ENCODE measurements around the gene ERH. TPM values are rescaled to one million over a fixed set of nuclear protein-coding genes. Genes with fewer than 3 reads are reported as not detected.
A peak's percentile ranks its signal among the peaks of the same experiment; 100 is the strongest.

Gene ERH
- total RNA-seq, 1 donor from 2014 or later: 114 TPM

GRCh38 chr14:69366761-69367160, 31.3 kb downstream of the ERH start:
- Histone ChIP-seq H3K36me3 (no peaks in the 10 kb centered on the region), H3K4me3 (no peak overlapping the region), H3K27ac (no peak overlapping the region), H3K27me3 (no peaks in the 10 kb centered on the region), H3K4me1 (no peaks in the 10 kb centered on the region), H3K9me3 (no peaks in the 10 kb centered on the region)
- intact Hi-C loops (cut with DNase I): no loop called here
- TF ChIP-seq, protein P1, sequence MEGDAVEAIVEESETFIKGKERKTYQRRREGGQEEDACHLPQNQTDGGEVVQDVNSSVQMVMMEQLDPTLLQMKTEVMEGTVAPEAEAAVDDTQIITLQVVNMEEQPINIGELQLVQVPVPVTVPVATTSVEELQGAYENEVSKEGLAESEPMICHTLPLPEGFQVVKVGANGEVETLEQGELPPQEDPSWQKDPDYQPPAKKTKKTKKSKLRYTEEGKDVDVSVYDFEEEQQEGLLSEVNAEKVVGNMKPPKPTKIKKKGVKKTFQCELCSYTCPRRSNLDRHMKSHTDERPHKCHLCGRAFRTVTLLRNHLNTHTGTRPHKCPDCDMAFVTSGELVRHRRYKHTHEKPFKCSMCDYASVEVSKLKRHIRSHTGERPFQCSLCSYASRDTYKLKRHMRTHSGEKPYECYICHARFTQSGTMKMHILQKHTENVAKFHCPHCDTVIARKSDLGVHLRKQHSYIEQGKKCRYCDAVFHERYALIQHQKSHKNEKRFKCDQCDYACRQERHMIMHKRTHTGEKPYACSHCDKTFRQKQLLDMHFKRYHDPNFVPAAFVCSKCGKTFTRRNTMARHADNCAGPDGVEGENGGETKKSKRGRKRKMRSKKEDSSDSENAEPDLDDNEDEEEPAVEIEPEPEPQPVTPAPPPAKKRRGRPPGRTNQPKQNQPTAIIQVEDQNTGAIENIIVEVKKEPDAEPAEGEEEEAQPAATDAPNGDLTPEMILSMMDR (IDR thresholded peaks at IDR 0.05): no peak
- DNase-seq (no peak), ATAC-seq (no peak)

- DNase-seq (no peak), ATAC-seq (no peak)
- Histone ChIP-seq H3K36me3 (no peaks in the 10 kb centered on the region), H3K27ac (no peak overlapping the region), H3K4me1 (no peaks in the 10 kb centered on the region), H3K27me3 (no peaks in the 10 kb centered on the region), H3K4me3 (no peak overlapping the region), H3K9me3 (no peaks in the 10 kb centered on the region)
- TF ChIP-seq, protein P1 (IDR thresholded peaks at IDR 0.05): no peak
- intact Hi-C loops (cut with DNase I): no loop called here
Observed at GRCh38 chr14:69366069-69366468, 32.0 kb downstream of the ERH start.

GRCh38 chr14:69364378-69364777, 33.7 kb downstream of the ERH start:
- intact Hi-C loops (cut with DNase I): no loop called here
- ATAC-seq (no peak), DNase-seq (no peak)
- H3K4me3 ChIP-seq: no peak overlapping the region
- H3K36me3 ChIP-seq: no peaks in the 10 kb centered on the region
- H3K4me1 ChIP-seq: no peaks in the 10 kb centered on the region
- H3K27me3 ChIP-seq: no peaks in the 10 kb centered on the region
- no peaks in the 10 kb centered on the region for H3K9me3 ChIP-seq
- H3K27ac ChIP-seq: no peak overlapping the region
- TF ChIP-seq, protein P1 (IDR thresholded peaks at IDR 0.05): no peak

DNA sequence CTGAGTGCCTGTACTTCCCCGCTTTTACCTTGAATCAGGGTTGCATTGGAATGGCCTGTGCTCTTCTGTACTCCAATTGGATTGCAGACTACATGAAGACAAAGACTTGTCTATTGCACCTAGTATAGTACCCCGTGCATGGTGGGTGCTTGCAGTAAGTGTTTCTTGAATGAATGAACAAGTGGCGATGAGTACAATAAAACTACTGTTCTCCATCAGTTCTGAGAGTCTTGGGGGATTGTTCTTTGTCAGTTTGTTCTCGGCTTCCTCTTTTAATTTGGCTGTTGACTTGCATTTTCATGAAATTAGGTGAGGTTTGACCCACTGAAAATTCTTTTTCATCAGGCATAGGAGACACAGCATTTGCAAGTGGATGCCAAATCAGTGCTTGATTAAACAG, 34.1 kb downstream of the ERH start:
- no peaks in the 10 kb centered on the region for H3K27me3 ChIP-seq
- TF ChIP-seq, protein P1 (IDR thresholded peaks at IDR 0.05): no peak
- ATAC-seq: no peak
- H3K27ac ChIP-seq: no peak overlapping the region
- no peaks in the 10 kb centered on the region for H3K4me1 ChIP-seq
- DNase-seq: no peak
- H3K4me3 ChIP-seq: no peak overlapping the region
- intact Hi-C loops (cut with DNase I): no loop called here
- H3K36me3 ChIP-seq: no peaks in the 10 kb centered on the region
- H3K9me3 ChIP-seq: no peaks in the 10 kb centered on the region

DNA sequence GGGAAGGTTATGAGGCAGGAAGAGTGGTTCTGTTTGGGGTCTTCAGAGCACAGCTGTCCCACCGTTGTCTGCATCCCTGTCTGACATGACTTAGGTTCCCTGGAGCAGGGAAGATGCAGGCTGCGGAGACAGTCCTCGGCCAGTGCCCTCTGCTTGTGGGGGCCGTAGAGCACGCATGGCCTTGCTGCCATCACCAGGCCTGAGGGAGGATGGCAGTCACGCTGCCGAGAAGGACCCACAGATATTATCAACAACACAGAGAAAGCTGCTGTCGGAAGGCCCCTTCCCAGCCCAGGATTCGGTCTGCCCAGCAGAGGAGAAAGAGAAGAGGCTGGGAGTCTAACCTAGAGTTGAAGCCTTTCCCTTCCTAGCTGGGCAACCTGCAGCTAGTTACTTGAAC, 35.0 kb downstream of the ERH start:
- ATAC-seq (peak; percentile 45), DNase-seq (no peak)
- H3K4me1 ChIP-seq: no peaks in the 10 kb centered on the region
- TF ChIP-seq, protein P1 (IDR thresholded peaks at IDR 0.05): peak; percentile 20
- no peaks in the 10 kb centered on the region for H3K27me3 ChIP-seq
- no peaks in the 10 kb centered on the region for H3K9me3 ChIP-seq
- H3K27ac ChIP-seq: no peak overlapping the region
- H3K4me3 ChIP-seq: no peak overlapping the region
- intact Hi-C loops (cut with DNase I): no loop called here
- no peaks in the 10 kb centered on the region for H3K36me3 ChIP-seq

GRCh38 chr14:69360438-69361108, 37.5 kb downstream of the ERH start:
- TF ChIP-seq, protein P1 (IDR thresholded peaks at IDR 0.05): no peak
- Histone ChIP-seq H3K4me3 (no peak overlapping the region), H3K4me1 (no peaks in the 10 kb centered on the region), H3K27me3 (no peaks in the 10 kb centered on the region), H3K36me3 (no peaks in the 10 kb centered on the region), H3K9me3 (no peaks in the 10 kb centered on the region), H3K27ac (no peak overlapping the region)
- ATAC-seq (no peak), DNase-seq (no peak)
- intact Hi-C loops (cut with DNase I): no loop called here

All from upper lobe of right lung (tissue), 1 donor.